Stimulated activated CD4-positive, alpha-beta T cell treated with anti-CD3 and anti-CD28 coated beads, Interleukin-1b, Interleukin-23, amount 100 ng/mL, for 1 hour (primary cell): ENCODE data around the gene IGFL4.

ENCODE experiments used
- DNase-seq, 2 donors: peaks; one replicate each; pipeline ENCODE4 v3.0.0-alpha.2; 2020; ENCODE audit warnings: low read depth in 2 of 2

The IGFL4 gene

DNA sequence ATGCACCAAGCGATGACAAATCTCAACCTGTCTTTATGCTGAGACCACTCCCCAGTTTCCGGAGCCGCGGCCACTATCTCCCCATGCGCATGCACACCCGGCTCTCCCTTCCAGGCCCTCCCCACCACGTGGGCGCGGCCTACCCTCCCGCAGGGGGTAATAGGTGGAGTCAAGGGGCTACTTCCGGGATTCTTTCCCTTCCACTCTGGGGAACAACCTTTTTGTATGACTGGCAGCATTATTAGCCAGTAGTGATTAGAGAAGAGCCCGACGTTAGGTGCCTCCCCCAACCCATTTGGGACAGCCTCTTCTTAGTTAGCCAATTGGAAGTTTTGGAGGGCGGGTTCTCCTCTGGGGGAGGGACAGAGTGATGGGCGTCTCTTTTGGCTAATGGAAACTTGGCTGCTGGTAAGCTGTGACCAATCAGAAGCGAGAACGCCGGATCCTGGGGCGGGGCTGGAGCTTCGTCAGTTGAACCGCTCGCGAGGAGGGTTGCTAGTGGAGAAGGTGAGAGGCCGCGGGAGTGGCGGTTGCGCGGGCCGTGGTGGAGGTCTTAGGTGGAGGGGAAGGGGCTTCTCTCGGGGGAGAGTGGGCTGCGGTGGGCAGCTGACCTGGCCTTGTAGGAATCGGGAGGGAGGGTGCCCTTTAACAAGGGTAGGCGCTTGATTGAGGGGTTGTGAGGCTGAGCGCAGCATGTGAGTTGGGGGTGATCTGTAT, 45.6 kb downstream of the IGFL4 start, which contains the start of gene CCDC61:
CCDC61 (plus strand) TSS at position 470 of the 717 bp plus-strand sequence. CDS start 7,552 bp downstream, outside the sequence.
- peak; percentile 88 to 95 for DNase-seq

DNA sequence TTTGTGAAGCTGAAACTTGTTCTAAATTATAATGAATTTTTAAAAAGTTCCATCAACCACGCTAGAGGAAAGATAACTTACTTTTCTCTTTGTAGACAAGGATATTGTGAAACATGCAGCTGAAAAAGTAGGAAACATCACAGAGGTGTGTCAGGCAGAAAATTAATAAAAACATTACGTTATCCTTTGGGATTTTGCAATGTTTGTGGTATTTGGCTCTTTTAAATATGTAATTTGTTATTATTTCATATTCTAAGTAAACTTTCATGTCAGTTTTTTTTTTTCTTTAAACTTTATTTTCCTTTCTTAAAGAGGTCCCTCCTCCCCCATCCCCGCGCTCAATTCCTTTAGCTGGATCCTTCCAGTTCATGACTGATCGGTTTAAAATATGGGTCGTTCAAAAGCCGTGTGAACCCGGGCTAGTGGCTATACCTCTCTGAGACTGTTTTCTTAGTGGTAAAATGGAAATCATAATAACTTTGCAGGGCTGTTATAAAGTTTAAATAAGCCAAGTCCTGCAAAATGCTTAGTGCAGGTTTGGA, 46.3 kb downstream of the IGFL4 start:
- DNase-seq: no peak

DNA sequence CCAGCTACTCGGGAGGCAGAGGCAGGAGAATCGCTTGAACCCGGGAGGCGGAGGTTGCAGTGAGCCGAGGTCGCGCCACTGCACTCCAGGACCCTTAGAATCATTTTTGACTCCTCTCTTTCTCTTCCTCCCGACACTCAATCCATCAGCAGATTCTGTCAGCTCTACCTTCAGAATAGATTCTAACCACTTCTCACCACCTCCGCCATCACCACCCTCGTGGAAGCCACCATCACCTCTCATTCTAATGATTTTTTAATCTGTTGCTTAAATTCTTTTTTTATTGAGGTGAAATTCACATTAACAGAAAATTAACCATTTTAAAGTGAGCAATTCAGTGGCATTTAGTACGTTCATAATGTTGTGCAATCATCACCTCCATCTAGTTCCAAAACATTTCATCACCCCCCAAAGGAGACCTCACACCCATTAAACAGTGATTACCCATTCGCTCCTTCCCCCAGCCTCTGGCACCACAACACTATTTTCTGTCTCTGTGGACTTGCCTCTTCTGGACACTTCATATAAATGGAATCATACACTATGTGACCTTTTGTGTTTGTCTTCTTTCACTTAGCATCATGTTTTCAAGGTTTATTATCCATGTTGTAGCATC, 50.6 kb downstream of the IGFL4 start:
- no peak for DNase-seq
